22Rv1 (cell line): ENCODE measurements around the gene AGBL3.
A peak's percentile ranks its signal among the peaks of the same experiment; 100 is the strongest.

Source experiments
- ZFX ChIP-seq: fragments of 450-650 bp; IDR thresholded peaks from 2 replicates; pipeline ENCODE4 v1.6.1; 2017; ENCODE audit warnings: antibody characterized with exemption, borderline replicate concordance
- TF ChIP-seq, protein P1 (sequence below): fragments of 450-650 bp; IDR thresholded peaks from 2 replicates; pipeline ENCODE4 v1.5.1; 2017; ENCODE audit warnings: mild to moderate bottlenecking

DNA sequence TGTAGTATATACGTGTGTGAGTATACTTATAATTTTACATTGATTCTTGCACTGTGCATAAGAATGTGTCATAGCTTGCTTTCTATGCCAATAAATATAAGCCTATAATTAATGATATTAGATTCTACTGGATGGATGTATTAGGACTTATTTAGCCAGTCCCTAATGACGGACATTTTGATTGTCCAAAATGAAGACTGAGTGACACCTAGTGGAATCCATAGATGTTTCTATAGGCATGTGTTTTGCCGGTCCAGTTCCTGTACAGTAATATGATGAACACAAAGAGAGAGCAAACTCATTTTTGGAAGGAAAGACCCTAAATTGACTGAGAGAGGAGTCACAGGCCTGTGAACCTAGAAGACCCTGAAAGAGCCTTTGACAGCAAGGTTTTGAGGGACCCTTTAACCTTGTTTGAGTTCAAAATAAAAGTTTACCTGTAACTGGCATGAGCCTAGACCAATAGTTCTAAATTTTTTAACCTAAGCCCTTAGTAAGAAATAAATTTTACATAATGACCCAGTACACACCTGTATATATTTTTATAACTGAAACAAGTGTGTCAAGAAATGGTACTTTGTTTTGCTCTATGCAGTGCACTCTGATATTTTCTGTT, 42.4 kb upstream of the AGBL3 start:
- TF ChIP-seq, protein P1, sequence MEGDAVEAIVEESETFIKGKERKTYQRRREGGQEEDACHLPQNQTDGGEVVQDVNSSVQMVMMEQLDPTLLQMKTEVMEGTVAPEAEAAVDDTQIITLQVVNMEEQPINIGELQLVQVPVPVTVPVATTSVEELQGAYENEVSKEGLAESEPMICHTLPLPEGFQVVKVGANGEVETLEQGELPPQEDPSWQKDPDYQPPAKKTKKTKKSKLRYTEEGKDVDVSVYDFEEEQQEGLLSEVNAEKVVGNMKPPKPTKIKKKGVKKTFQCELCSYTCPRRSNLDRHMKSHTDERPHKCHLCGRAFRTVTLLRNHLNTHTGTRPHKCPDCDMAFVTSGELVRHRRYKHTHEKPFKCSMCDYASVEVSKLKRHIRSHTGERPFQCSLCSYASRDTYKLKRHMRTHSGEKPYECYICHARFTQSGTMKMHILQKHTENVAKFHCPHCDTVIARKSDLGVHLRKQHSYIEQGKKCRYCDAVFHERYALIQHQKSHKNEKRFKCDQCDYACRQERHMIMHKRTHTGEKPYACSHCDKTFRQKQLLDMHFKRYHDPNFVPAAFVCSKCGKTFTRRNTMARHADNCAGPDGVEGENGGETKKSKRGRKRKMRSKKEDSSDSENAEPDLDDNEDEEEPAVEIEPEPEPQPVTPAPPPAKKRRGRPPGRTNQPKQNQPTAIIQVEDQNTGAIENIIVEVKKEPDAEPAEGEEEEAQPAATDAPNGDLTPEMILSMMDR: peak; percentile 84
- TF ChIP-seq ZFX: no peak
